Fibroblast of skin of left quadriceps (primary cell): ENCODE data around the gene REG4.

ENCODE experiments used
- DNase-seq, 2 experiments: peaks; one replicate each; pipeline ENCODE4 v3.0.0-alpha.2; 2013; ENCODE audit warnings: low read depth in 2 of 2

Gene REG4

GRCh38 chr1:119779869-119780356, 31.3 kb downstream of the REG4 start:
- DNase-seq, result no peak

DNA sequence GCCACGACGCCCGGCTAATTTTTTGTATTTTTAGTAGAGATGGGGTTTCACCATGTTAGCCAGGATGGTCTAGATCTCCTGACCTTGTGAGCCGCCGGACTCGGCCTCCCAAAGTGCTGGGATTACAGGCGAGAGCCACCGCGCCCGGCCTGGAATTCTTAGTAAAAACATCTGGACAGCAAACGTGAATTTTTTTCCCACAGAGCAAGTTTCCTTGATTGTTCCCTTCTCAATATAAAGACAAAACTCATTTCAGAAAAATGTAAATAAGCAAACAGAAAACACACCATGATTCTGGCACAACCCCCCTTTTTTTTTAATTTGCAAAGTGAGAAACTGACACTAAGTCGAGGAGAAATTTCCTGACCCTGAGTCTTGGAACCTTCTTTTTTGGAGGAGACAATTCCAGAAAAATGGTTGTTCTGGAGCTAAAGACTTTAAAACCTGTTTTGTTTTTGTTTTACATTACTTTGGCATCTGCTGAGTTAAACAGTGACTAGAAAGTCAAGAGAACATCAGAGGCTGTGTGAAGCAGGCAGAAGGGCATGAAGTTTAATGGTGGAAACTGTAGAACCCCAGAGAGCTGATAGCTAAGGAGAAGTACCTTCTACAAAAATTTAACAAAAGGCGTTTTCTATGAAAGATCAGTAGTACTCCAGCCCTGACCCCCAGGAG, 32.2 kb downstream of the REG4 start:
- DNase-seq, result no peak

GRCh38 chr1:119778359-119778758, 32.9 kb downstream of the REG4 start:
- no peak for DNase-seq

DNA sequence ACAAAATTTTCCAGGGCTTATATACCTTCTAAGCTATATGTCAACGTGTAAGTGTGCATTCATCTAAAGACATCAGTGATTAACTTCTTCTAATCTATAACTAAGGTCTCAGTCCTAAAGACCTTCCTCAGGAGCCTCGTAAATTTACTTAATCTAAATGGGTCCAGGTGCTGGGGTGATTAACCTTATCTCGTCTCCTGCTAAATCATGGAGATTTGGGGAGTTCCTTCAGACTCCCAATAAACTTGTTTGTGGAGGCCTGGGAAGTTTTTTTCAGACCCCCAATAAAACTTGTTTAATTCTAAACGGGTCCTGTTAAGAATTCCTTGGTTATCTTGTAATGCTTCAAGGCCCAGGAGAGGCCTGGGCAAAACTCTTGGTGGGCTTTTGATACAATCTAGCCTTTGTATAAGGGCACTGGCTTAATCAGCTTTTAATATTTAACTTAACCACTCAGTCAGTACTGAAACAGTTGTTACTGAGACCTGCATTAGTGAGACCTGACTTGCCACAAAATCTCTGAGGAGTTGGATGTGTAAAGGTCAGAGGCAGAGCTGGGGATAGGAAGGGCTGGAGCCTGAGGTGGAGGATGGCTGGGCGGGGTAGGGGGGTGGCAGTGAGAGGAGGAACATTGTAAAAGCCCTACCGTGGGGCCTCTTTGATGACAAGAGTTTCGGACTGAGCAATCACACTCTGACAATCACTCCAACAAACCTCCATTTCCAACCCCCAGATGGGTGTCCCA, 36.3 kb downstream of the REG4 start:
- no peak for DNase-seq

DNA sequence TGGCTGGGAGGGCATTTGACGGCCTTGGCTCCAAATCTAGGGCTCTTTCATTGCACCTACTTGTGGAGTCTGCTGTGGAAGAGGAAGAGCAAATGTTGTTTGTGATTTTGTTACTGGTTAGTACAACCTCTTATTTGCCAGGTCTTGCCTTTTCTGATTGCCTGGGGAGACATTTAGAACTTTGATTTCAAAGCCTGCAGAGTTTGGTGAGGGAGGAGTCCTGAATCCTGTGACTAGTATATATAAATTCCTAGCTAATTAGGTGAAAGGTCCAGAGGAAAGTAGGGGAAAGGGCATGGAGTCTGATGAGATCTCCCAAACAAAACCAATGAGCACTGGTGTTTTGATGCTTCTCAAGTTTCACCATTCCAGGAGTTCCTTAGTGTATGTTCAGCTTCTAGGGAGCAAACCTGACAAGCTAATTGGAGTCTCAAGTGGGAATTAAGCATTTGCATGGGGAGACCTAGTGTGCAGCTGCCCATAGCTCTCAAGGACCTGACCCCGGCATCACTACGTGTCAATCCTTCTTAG, 37.5 kb downstream of the REG4 start:
- DNase-seq, result peak; percentile 42 to 45

GRCh38 chr1:119772298-119772697, 39.0 kb downstream of the REG4 start:
- no peak for DNase-seq

DNA sequence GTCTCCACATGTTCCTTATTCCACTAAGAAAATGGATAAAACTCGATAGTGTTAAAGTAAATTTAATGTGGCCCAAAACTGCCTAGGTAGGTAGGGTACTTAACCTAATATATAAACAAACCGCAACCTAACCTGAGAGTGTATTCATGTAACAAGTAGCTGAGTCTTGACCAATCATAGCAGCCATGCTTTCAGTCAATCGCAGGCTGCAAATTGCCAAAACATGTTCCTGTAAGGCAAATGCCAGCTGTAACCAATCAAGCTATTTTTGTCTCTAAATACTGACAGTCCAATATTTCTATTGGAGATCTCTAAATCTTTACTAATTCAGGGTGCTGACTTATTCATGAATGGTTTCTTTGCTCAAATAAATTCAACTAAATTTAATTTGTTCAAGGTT, 39.5 kb downstream of the REG4 start:
- DNase-seq, result no peak

DNA sequence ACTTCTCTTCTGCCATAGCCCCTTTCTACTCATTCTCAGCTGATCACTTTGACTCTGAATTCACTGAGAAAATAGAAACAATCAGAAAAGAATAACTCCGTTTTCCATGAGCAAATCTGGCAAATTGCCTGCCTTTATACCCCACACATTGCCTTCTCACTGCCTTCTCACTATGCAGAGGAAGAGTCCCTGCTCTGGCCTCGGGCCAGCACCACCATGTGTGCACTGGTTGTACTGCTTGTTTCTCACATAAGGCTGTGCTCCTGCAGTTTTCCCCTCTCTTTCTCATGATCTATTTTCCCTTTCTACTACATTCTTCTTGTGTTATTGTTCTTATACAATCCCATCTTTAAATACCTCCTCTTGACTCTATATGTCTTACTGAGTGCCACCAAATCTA, 40.2 kb downstream of the REG4 start:
- DNase-seq, result no peak

- DNase-seq, result no peak
These were observed 42.5 kb downstream of the REG4 start, which contains the start of gene HMGCS2 for GRCh38 chr1:119768778-119769177. HMGCS2 (minus strand) TSS chr1:119768905; CDS start chr1:119768844, 61 bp downstream.

DNA sequence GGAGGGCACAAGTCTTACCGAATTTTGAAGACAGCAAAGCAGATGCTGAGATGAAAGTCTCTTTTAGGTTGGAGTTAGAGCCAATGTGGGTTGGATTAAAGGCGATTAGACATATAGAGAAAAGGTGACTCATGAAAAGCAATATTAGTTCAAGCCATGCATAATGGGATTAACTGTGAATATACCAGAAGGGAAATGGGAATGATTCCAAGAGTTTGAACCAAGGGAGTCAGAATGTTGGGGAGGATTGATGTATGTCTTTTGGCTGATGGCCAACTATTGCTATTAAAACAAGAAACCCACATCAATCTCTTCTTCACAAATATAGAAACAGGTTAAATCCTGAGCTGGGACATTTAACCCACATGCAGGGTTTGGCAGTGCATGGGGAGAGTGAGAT, 43.8 kb downstream of the REG4 start:
- no peak for DNase-seq

- DNase-seq, result no peak
These were observed 44.9 kb downstream of the REG4 start for GRCh38 chr1:119766374-119766794.

- DNase-seq, result no peak
These were observed 47.0 kb downstream of the REG4 start for GRCh38 chr1:119764220-119764619.

DNA sequence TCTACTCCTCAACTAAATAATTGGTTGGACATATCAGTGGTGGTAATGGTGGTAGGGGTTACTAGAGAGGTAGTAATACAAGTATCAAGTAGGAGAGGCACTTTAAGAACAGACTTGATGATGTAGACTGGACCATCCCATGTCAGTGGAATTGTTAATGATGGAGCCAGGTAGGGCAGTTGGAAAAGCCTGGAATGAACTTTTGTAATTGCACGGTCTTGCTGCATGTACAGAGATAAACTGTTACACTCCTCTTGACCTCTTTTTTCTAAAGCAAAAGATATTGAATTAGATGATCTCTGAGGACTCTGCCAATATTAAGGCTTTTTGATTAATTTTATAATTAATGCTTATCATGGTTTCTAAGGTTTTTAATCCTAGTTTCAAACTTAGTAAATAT, 48.3 kb downstream of the REG4 start:
- no peak for DNase-seq

DNA sequence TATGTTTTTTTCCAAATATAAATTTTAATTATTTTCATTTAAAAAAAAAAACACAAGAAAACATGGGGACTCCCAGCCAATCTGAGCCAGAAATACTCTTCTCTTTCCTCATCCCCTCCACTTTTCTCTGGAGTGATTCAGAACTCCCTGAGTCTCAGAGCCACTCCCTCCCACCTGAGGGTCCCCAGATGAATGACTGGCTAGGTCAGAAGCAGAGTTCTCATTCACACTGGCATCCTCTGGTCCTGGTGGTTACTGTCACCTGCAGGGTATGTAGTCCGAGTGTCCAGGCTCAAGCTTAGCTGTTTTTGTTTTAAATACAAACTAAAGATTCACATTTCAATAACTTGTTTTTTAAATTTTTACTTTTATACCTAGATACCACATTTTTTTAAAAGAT, 48.9 kb downstream of the REG4 start:
- no peak for DNase-seq

DNA sequence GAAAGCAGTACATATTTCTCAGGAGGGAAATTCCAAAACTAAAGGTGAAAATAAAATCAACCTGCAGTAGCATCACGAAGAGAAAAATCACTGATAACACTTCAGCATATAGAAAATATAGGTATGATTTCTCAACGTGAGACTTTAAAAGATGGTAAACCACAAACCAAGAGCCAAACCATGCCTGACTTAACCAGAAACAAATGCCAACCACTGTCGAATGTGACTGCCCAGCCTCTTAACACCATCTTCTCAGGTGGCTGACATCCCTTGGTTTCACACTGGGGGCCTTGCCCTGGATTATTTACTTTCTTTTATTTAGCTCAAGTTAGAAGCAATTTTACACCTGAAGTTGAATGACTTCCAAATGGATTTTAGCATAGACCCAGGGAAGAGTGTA, 52.7 kb downstream of the REG4 start:
- no peak for DNase-seq

DNA sequence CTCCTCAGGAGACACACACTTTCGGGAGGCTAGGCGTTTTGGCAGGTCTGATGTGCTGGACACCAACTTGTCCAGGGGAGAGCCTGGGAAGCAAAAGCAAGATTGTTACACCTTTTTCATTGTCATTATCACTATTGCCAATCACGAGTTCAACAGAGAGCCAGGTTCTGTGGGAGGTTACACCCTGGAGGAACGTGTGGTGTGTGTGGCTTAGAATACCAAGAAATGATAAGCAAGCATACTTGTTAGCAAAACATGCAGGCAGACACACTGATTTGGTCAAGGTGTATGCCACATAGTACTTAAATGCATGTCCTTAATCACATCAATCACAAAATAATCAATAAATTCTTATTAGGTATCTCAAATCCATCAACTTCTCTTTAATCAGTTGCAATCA, 58.7 kb downstream of the REG4 start:
- no peak for DNase-seq

GRCh38 chr1:119748040-119748439, 63.2 kb downstream of the REG4 start:
- no peak for DNase-seq

DNA sequence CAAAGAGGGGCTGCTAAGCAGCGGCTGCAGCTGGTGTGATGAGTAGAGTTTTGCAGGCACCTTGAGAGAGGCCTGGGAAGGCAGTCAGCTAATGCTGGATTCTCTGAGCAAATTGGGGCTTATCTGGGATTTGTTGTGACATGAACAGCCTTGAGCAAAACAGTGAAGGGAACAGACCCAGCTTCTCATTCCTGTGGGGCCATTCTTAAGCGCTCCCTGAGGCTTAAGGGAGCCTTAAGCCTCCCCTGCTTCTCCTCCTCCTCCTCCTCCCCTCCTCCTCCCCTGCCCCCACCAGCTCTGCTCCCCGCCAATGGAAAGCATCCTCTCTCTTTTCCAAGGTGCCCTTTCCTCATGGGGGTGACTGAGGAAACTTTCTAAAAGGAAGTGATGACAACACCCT, 63.8 kb downstream of the REG4 start:
- no peak for DNase-seq

- DNase-seq, result no peak
These were observed 66.2 kb downstream of the REG4 start for GRCh38 chr1:119745034-119745433.

DNA sequence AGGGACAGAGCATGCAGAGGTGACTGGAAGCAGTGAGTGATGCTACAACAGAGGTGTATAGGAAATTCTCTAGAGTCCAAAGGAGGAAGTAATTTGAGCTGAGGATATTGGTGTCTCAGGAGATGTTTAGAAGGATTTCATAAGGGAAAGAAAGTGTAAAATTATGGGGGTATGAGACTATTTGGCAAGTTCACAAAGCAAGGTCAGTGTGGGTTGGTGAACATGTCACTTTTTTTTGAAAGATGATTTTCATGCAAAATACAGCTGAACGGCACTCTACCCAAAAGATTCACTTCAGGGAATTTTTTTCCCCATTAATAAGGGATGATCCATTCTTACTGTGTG, 66.7 kb downstream of the REG4 start:
- no peak for DNase-seq
